GM12878 (cell line): ENCODE data around the gene KLHL3. TPM values are rescaled to one million over a fixed set of nuclear protein-coding genes. Genes with fewer than 3 reads are reported as not detected.
A peak's percentile ranks its signal among the peaks of the same experiment; 100 is the strongest.

Source experiments
- ATAC-seq: fragments of 200-7000 bp; cut with Tn5 transposase; 3 replicates; pipeline ENCODE4 v1.9.1; 2020; ENCODE audit warnings: mild to moderate bottlenecking, moderate library complexity
- BruUV-seq: library from RNA; stranded (reverse); fragments of 400-500 nt; replicated peaks from 2 replicates; lab custom pipeline; 2021; lab: Mats Ljungman, UMichigan
- CTCF ChIA-PET: fragments of 300-600 bp; sonication (Branson Sonifier 250); formaldehyde crosslinking; extraction: SDS; loops from one replicate; lab custom pipeline; 2021; ENCODE audit warnings: inconsistent platforms; lab: Yijun Ruan, JAX
- POLR2A ChIA-PET: fragments of 350-600 bp; formaldehyde crosslinking; extraction: SDS; loops from one replicate; lab custom pipeline; 2021; ENCODE audit warnings: inconsistent platforms; lab: Charles Lee
- RAD21 ChIA-PET: fragments of 300-600 bp; sonication (Branson Sonifier 250); formaldehyde crosslinking; loops from one replicate; lab custom pipeline; 2023; ENCODE audit warnings: antibody characterized with exemption; ENCODE audit not compliant: unreplicated experiment; lab: Charles Lee
- SMC1A ChIA-PET: fragments of 300-600 bp; sonication (Branson Sonifier 250); formaldehyde crosslinking; loops from one replicate; lab custom pipeline; 2023; ENCODE audit not compliant: unreplicated experiment, uncharacterized antibody; lab: Charles Lee
- DNase-seq: peaks from one replicate; pipeline ENCODE4 v3.0.0-alpha.2; 2011; ENCODE audit warnings: low read depth, low spot score
- FAIRE-seq: peaks from 3 replicates; lab custom pipeline; 2011; peaks lifted over from hg19 to GRCh38; lab: Jason Lieb, UNC
- H2AFZ ChIP-seq: 2 replicates; pipeline ENCODE4 v1.6.0; 2011; ENCODE audit warnings: low read depth, low read length, control low read depth; ENCODE audit not compliant: control insufficient read depth
- H3K27ac ChIP-seq: 2 replicates; pipeline ENCODE4 v1.5.1; 2011; ENCODE audit warnings: control low read depth; ENCODE audit not compliant: control insufficient read depth, insufficient read depth
- H3K27me3 ChIP-seq, 2 experiments: replicated peaks in 1 of 2; 2 replicates each; pipeline versions ENCODE4 v1.6.0 to v1.6.1; 2011; ENCODE audit warnings: low read length in 1 of 2; ENCODE audit not compliant: control insufficient read depth in 2 of 2, insufficient read depth in 2 of 2
- H3K36me3 ChIP-seq, 2 experiments: 2 replicates each; pipeline ENCODE4 v1.5.1; 2011; ENCODE audit warnings: low read length in 1 of 2; ENCODE audit not compliant: control insufficient read depth in 2 of 2, insufficient read depth in 2 of 2
- H3K4me1 ChIP-seq: 2 replicates; pipeline ENCODE4 v1.6.1; 2011; ENCODE audit warnings: mild to moderate bottlenecking, low read length, moderate library complexity, mixed read lengths; ENCODE audit not compliant: control insufficient read depth, insufficient read depth
- H3K4me2 ChIP-seq: 2 replicates; pipeline ENCODE4 v1.6.0; 2011; ENCODE audit warnings: control low read depth; ENCODE audit not compliant: control insufficient read depth, insufficient read depth
- H3K4me3 ChIP-seq: fragments of 200-600 bp; sonication (generic); 2 replicates; pipeline ENCODE4 v1.5.1; 2016
- H3K79me2 ChIP-seq: 2 replicates; pipeline ENCODE4 v1.6.0; 2011; ENCODE audit warnings: low read length; ENCODE audit not compliant: control insufficient read depth, insufficient read depth
- H3K9ac ChIP-seq: 2 replicates; pipeline ENCODE4 v1.8.0; 2011; ENCODE audit warnings: low read length, control low read depth, mixed read lengths; ENCODE audit not compliant: control insufficient read depth, insufficient read depth
- H3K9me3 ChIP-seq: replicated peaks from 3 replicates; pipeline ENCODE4 v1.5.1; 2011; ENCODE audit warnings: mild to moderate bottlenecking, low read length; ENCODE audit not compliant: control insufficient read depth, insufficient read depth
- H4K20me1 ChIP-seq: 2 replicates; pipeline ENCODE4 v1.6.0; 2011; ENCODE audit not compliant: control insufficient read depth, insufficient read depth
- ATF3 ChIP-seq: IDR thresholded peaks from 2 replicates; pipeline ENCODE4 v1.6.1; 2011; ENCODE audit warnings: low read depth, mild to moderate bottlenecking, low read length, moderate library complexity, borderline replicate concordance; ENCODE audit errors: extremely low read depth
- ELK1 ChIP-seq: IDR thresholded peaks from 2 replicates; pipeline ENCODE4 v1.6.1; 2012; ENCODE audit warnings: low read depth, low read length, improper control_type of control experiment
- IKZF1 ChIP-seq: fragments of 450-650 bp; conservative IDR thresholded peaks from 2 replicates; pipeline ENCODE4 v1.6.1; 2017; ENCODE audit warnings: antibody characterized with exemption, mild to moderate bottlenecking
- NR2F1 ChIP-seq: fragments of 450-650 bp; conservative IDR thresholded peaks from 2 replicates; pipeline ENCODE4 v1.6.1; 2017; ENCODE audit warnings: mild to moderate bottlenecking
- RB1 ChIP-seq: fragments of 450-650 bp; formaldehyde crosslinking; IDR thresholded peaks from 2 replicates; pipeline ENCODE4 v1.6.1; 2017; ENCODE audit warnings: mild to moderate bottlenecking, borderline replicate concordance
- SMAD5 ChIP-seq: IDR thresholded peaks from 2 replicates; pipeline ENCODE4 v1.6.1; 2016; ENCODE audit warnings: antibody characterized with exemption, low read depth
- TAF1 ChIP-seq: IDR thresholded peaks from 2 replicates; pipeline ENCODE4 v1.6.1; 2011; ENCODE audit warnings: mild to moderate bottlenecking, low read depth, low read length, borderline replicate concordance
- ZNF207 ChIP-seq: fragments of 450-650 bp; IDR thresholded peaks from 2 replicates; pipeline ENCODE4 v1.6.1; 2014; ENCODE audit warnings: antibody characterized with exemption, mild to moderate bottlenecking, borderline replicate concordance
- ZNF24 ChIP-seq: fragments of 450-650 bp; IDR thresholded peaks from 2 replicates; pipeline ENCODE4 v1.6.1; 2017; ENCODE audit warnings: antibody characterized with exemption, mild to moderate bottlenecking
- ZNF592 ChIP-seq: fragments of 450-650 bp; IDR thresholded peaks from 2 replicates; pipeline ENCODE4 v1.6.1; 2017; ENCODE audit warnings: mild to moderate bottlenecking, moderate library complexity
- ZNF687 ChIP-seq: fragments of 450-650 bp; IDR thresholded peaks from 2 replicates; pipeline ENCODE4 v1.6.1; 2017; ENCODE audit warnings: mild to moderate bottlenecking, moderate library complexity
- ZSCAN29 ChIP-seq: fragments of 450-650 bp; IDR thresholded peaks from 2 replicates; pipeline ENCODE4 v1.6.1; 2017; ENCODE audit warnings: mild to moderate bottlenecking, moderate library complexity
- WGBS: methylation state at CpG from one replicate; pipeline ENCODE4 v1.1.6; 2016; ENCODE audit warnings: low lambda C conversion rate; ENCODE audit not compliant: insufficient replicate concordance, insufficient coverage; ENCODE audit errors: missing lambda C conversion rate; 5-methylcytosine and 5-hydroxymethylcytosine counted together
- in situ Hi-C: fragments of 300-500 bp; cut with MboI; formaldehyde crosslinking; loops from 9 replicates; pipeline ENCODE4 v1.14.3; 2018; ENCODE audit warnings: mixed read lengths
- intact Hi-C: fragments of 100-400 bp; cut with micrococcal nuclease; formaldehyde crosslinking; loops from one replicate; pipeline ENCODE4 v1.14.2; 2022; ENCODE audit not compliant: unreplicated experiment
- polyA plus RNA-seq, 11 experiments: library from polyadenylated mRNA; depleted of rRNA in 4 of 11; unstranded in 6 of 11; stranded (reverse) in 5 of 11; fragments of >200 nt; fragmentation: Nextera tagmentation in 4 of 11; fragmentation: Illumina TruSeq in 1 of 11; extraction: Ambion mirVana in 4 of 11; extraction: Trizol in 1 of 11; gene quantifications; 1 replicate in 1 of 11; 2 replicates in 10 of 11; pipeline versions ENCODE4 v1.2.1 to v1.2.3, GENCODE V29; 2011 to 2016; ENCODE audit warnings: inconsistent platforms in 2 of 11, missing spikeins in 2 of 11, low read depth in 1 of 11
- total RNA-seq, 4 experiments: library from RNA; depleted of rRNA in 3 of 4; stranded (reverse); fragments of >200 nt in 3 of 4; fragmentation: Illumina TruSeq in 1 of 4; extraction: Trizol in 1 of 4; gene quantifications; 2 replicates each; pipeline versions ENCODE4 v1.2.1 to v1.2.3, GENCODE V29; 2013 to 2021

Gene KLHL3
- total and polyA plus RNA-seq, 10 of the 15 experiments (the other 5 are each of a cell fraction or from before 2014, with no cell fraction given), result 1.7 to 11.7 (median 5.6) TPM

- TF ChIP-seq ZSCAN29 (no peak), TAF1 (no peak)
Measured at GRCh38 chr5:137615171-137615775, 120.6 kb downstream of the KLHL3 start (continued).

- no peak overlapping the region for H3K4me3 ChIP-seq
- ChIA-PET POLR2A (no interaction called here), CTCF (interaction anchor here (0.7 to 1.3 kb wide), 4 partner anchors 88 to 618 kb away, joined by 3 to 4 read pairs (median 3); no protein-coding TSS in a partner anchor), SMC1A (no interaction called here), RAD21 (no interaction called here)
- no peaks in the 10 kb centered on the region for H4K20me1 ChIP-seq
- H3K36me3 ChIP-seq, result no peaks in the 10 kb centered on the region
- in situ Hi-C loops, result no loop called here
- H3K4me2 ChIP-seq, result no peak overlapping the region
- no peaks in the 10 kb centered on the region for H3K79me2 ChIP-seq
- DNase-seq (no peak), FAIRE-seq (peak; percentile 75), ATAC-seq (peak; percentile 38)
- no peak overlapping the region for H3K27ac ChIP-seq
- no peaks in the 10 kb centered on the region for H3K4me1 ChIP-seq
- no peaks in the 10 kb centered on the region for H3K9me3 ChIP-seq
- BruUV-seq, result no TSS peak
- H2AFZ ChIP-seq, result no peak overlapping the region
- H3K9ac ChIP-seq, result no peak overlapping the region
- WGBS, result 60% methylated on average over 7 of the region's 7 CpGs
- no peaks in the 10 kb centered on the region for H3K27me3 ChIP-seq
- TF ChIP-seq ZNF687 (no peak), IKZF1 (no peak), ATF3 (no peak), ZNF207 (no peak), ZNF592 (no peak), ZNF24 (no peak), RB1 (no peak), SMAD5 (no peak), NR2F1 (no peak), ELK1 (no peak)
- TF ChIP-seq, all 136 proteins: peak for 0
- intact Hi-C loops, result no loop called here
Measured at GRCh38 chr5:137613554-137614265, 122.2 kb downstream of the KLHL3 start.
